G401.6 (cell line): ENCODE measurements around the gene FAF1.
A peak's percentile ranks its signal among the peaks of the same experiment; 100 is the strongest.

Source experiments
- FAIRE-seq: peaks from 2 replicates; lab custom pipeline; 2012; peaks lifted over from hg19 to GRCh38; lab: Jason Lieb, UNC

FAF1 gene

GRCh38 chr1:50633465-50633864, 326.6 kb downstream of the FAF1 start:
- FAIRE-seq = no peak

GRCh38 chr1:50631161-50631560, 328.9 kb downstream of the FAF1 start:
- no peak for FAIRE-seq

DNA sequence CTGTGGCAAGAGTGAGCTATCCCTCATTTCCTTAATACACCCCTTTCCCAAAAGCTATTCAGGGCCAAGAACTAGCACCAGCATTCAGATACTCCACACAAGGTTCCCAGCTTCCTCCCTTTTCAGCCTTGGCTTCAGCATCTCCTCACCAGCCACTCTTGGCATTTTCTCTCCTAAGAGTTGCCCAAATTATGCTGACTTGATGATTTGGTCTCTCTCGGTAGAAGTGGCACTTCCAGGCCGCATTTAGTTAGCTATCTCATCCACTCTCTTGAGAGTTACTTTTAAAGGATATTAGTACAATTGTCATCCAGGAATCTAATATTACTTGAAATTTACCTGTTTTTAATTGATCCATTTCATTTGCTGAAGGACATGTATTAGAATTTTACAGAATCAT, 337.8 kb downstream of the FAF1 start:
- FAIRE-seq = no peak

DNA sequence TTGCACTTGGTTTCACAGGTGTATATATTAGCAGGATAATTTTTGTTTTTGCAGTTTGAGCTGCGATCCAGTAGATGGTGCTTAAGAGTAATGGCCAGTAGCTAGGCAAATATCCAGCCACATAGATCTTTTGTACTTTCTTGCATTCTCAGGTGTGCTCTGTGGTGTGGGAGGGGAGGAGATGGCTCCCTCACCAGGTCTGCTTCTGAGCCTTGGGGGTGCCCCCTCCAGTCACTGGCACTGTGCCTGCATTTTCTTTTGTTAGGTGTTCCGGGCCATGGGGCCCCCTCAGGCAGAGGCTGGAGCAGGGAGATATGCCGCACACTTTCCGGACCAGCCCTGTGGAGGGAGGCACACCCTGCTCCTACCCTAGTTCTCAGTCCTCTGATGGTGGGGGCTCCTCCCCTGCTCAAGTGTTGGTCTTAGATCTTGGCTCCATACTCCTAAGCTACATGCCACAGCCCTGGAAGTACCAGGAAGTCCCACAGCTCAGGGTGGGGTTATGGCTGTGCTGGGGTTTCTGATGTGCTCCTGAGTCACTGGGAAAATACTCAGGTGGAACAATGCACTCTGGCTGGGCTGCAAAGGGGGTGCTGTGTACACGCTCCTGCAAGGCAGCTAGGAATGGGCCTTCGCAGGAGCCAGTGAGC, 339.3 kb downstream of the FAF1 start:
- FAIRE-seq = peak; percentile 45

DNA sequence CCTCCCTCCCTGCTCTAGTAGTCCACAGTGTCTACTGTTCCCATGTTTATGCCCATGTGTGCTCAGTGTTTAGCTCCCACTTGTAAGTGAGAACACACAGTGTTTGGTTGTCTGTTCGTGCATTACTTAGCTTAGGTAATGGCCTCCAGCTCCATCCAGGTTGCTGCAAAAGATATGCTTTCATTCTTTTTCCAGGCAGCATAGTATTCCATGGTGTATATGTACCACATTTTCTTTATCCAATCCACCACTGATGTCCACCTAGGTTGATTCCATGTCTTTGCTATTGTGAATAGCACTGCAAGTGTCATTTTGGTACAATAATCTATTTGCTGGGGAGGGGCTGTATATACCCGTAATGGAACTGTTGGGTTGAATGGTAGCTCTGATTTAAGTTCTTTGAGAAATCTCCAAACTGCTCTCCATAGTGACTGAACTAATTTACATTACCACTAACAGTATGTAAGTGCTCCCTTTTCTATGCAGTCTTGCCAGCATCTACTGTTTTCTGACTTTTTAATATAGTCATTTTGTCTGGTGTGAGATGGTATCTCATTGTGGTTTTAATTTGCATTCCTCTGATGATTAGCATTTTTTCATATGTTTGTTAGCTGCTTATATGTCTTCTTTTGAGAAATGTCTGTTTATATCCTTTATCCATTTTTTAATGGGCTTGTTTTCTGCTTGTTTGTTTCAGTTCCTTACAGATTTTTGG, 344.9 kb downstream of the FAF1 start:
- no peak for FAIRE-seq

- FAIRE-seq = no peak
Measured at GRCh38 chr1:50611675-50612074, 348.4 kb downstream of the FAF1 start.

- no peak for FAIRE-seq
Measured at GRCh38 chr1:50610563-50610962, 349.5 kb downstream of the FAF1 start.

DNA sequence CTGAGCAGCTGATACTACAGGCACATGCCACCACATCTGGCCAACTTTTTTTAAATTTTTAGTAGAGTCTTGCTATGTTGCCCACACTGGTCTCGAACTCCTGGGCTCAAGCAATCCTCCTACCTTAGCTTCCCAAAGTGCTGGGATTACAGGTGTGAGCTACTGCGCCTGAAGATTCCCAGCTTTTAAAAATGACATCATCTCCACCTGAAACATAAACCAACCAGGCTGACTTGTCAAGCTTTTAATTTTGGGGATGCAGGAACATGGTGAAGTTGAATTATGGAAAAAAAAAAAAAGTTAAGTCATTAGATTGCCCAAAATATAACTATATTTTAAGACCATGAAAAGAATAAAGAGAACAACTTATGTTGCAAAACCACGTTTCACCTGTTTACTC, 350.6 kb downstream of the FAF1 start:
- FAIRE-seq = no peak

GRCh38 chr1:50605186-50605875, 354.7 kb downstream of the FAF1 start:
- peak; percentile 70 for FAIRE-seq

GRCh38 chr1:50604580-50604979, 355.5 kb downstream of the FAF1 start:
- FAIRE-seq = no peak

DNA sequence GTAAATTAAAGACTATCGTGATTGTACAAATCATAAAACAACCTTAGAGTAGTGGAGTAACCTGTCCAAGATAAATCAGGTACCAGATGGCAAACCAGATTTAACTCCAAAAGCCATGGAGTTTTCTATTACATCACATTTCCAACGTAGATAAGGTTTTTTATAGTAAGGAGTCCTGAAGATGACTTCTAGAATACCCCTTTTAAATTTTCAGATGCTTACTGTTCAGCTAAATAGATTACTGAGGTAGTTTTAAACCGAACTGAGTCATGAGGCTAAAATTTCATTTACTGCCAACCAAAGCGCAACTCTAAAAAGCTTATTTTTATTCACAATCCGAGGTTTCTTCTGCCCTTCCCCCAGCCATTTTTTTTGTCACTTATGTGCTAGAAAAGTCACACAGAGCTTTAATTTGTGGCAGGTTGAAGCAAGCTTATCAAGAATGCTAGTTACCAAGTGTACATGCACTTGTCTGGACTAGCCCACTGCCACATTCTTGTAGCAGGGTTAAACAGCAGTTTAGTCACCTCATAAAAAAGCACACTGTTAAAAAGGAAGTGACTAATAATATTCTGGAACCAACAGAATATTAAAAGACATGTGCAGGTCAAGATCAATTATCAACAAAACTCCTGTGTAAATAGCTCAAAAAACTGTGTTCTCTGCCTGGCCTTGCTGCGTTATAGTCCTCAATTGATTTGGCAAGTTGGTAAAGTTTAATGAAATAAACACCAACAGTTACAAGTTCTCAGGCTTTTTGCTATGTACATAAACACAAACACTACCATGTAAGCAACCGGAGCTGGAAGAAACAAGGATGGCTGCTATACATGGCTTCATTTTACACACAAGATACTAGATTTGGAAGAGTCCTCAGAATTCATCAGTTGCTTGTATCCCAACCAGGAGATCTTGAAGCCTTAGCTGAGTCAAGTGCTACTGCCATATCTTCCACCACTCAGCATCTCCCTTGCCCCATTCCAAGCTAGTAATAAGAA, 356.5 kb downstream of the FAF1 start:
- FAIRE-seq = no peak

DNA sequence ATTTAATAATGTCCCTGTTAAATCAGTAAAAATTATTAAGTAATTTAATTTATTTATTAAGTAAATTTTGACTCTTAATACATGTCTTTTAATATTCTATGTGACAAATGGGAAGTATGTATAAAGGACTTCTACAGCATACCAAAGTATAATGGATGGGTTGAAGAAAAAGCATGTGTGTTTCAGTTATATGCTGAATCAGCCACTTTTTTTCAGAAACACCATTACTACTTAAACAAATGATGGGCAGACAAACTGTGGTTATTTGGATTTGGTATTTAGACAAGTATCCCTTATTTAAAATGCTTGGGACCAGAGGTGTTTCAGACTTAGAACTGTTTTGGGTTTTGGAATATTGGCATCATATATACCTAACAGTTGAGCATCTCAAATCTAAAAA, 360.5 kb downstream of the FAF1 start:
- FAIRE-seq = no peak

DNA sequence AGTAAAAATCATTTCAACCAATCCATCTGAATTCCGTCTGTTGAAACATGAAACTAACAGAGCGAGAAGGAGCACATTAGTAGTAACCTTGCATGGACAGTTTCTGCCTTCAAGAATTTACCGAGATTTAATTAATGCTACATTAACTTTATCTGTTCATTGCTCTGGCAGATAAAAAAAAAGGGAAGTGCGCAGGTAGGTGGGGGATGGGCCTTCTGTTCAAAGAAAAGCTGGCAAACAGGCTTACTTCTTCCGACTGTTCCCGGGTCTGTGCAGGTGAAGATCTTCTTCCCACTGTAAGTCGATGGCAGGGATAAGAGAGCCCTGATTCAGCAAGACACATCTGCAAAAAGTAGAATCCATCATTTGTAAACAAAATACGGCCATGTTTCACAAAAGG, 364.2 kb downstream of the FAF1 start:
- no peak for FAIRE-seq

DNA sequence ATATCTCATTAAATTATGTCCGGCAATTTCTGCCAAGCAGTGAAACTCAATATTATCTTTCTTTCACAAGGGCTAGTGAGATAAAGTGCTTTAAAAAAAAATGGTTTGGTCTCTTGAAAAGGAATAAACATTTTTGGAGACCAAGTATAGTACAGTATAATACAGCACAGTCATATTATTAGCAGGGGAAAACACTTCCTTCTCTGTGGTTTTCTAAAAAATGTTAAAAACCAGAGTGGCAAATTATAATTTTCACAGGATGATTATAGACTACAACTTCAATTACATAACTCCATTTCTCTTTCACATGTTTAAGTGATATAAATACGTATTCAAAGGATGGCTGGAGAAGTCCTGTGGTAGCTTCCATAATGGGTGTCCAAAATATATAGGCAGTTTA, 366.6 kb downstream of the FAF1 start:
- FAIRE-seq = no peak

DNA sequence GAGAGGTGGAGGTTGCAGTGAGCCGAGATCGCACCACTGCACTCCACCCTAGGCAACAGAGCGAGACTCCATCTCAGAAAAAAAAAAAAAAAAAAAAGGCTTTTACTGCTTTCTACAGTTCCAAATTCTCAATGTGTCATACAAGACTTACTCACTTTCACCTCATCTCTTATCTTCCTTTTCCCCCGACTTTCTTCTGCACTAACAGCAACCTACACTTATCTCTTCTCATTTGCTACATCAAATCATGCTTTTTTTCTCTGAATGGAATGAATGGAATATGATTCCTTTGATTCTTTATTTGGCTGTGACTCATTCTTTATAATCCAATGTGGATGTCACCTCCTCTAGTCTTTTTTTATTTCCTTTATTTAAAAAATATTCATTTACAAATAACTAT, 368.5 kb downstream of the FAF1 start:
- no peak for FAIRE-seq

DNA sequence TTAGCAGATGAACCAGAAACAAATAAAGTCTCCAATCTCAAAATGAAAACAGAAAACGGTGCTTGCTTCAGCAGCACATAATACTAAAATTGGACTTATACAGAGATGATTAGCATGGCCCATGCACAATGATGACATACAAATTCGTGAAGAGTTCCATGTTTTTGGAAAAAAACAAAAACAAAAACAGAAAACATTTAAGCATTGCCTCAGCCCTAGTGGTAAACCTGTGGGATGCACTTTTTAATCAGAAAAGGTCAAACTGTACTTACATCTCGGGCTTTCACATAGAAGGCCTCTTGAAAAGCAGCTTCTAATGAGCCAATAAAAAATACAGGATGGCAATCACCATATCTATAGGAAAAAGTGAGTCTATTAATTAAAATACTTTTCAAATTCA, 377.7 kb downstream of the FAF1 start:
- no peak for FAIRE-seq

DNA sequence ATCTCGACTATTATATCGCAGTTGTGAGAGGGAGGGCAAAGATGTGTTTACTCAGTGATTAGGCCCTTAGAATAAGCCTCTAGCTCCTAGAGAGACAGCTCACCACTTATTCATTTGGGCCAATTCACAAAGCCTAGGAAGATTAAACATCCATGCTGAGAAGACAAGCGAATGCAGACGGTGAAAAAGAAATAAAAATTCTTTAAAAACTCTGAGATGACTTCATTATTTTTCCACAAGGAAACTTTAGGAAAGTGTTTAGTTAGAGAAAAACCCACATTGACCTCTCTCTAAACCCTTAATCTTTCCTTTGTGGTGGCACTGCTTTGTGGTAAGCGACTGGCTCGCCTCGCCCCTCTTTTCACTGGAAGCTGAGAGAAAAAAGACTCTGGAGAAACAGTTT, 390.0 kb downstream of the FAF1 start:
- no peak for FAIRE-seq

GRCh38 chr1:50568782-50569181, 391.3 kb downstream of the FAF1 start:
- no peak for FAIRE-seq

- FAIRE-seq = no peak
Measured at GRCh38 chr1:50566405-50566804, 393.7 kb downstream of the FAF1 start.

GRCh38 chr1:50564417-50564816, 395.6 kb downstream of the FAF1 start:
- FAIRE-seq = no peak

DNA sequence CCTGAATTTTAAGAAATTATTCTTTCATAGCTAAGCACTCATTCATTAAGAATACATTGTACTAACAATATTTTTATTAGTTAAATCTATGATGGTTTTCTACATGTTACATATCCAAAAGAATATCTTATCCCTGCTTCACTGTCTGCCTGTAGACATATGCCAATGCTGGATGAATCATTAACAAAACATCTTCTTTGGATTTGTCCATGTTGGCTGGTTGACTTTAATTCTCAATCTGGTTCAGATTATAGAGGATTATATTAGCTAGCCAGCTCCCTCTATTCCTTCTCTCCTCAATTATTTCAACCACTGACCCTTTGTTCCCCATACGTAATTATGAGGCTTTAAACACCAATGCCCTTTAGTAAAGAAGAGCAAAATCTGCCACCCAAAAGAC, 398.0 kb downstream of the FAF1 start:
- FAIRE-seq = no peak

DNA sequence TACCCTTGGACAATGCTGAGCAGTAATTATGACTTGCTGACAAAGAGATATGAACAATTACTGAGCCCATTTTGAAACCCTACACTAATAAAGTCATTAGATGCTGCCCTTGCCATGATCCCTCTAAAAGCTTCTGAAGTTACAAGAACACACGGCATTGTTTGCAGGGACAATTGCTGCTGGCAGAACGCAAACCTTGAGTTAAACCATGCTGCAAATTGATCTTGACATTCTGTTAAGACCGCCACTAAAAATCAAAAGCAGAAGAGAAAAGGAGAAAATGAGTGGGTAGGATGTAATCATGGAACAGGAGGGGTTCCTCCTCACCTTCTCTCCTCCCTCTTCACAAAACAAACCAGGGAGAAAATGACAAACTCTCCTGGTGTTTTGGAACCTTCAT, 400.6 kb downstream of the FAF1 start:
- FAIRE-seq = no peak
